D721Med (cell line): ENCODE data around the gene FNDC11.

ENCODE experiments used
- DNase-seq: peaks from one replicate; pipeline ENCODE4 v3.0.0; 2011; ENCODE audit warnings: low spot score; ENCODE audit not compliant: insufficient read length
- FAIRE-seq: peaks from 2 replicates; lab custom pipeline; 2011; peaks lifted over from hg19 to GRCh38; lab: Jason Lieb, UNC
- CTCF ChIP-seq: IDR thresholded peaks from 2 replicates; pipeline ENCODE4 v1.5.1; 2012; ENCODE audit warnings: mild to moderate bottlenecking, control low read depth; ENCODE audit not compliant: insufficient read depth; ENCODE audit errors: missing control alignments

FNDC11 gene

GRCh38 chr20:63551068-63551467, 2.9 kb upstream of the FNDC11 start:
- DNase-seq, result no peak
- no peak for TF ChIP-seq CTCF
- FAIRE-seq, result no peak

GRCh38 chr20:63552481-63553249, 1.3 kb upstream of the FNDC11 start:
- FAIRE-seq (no peak), DNase-seq (no peak)
- no peak for TF ChIP-seq CTCF

- TF ChIP-seq CTCF, result no peak
- FAIRE-seq, result no peak
- peak; percentile 78 for DNase-seq
Observed at GRCh38 chr20:63553251-63553932, 567 bp upstream of the FNDC11 start.

- FAIRE-seq (no peak), DNase-seq (no peak)
- no peak for TF ChIP-seq CTCF
Observed at GRCh38 chr20:63554361-63555278, 661 bp downstream of the FNDC11 start.

GRCh38 chr20:63555661-63556381, 1.9 kb downstream of the FNDC11 start:
- DNase-seq, result no peak

More at GRCh38 chr20:63555661-63556381, 1.9 kb downstream of the FNDC11 start:
- no peak for FAIRE-seq
- TF ChIP-seq CTCF, result no peak
